Gastroesophageal sphincter (tissue), 3 donors: Measurements from ENCODE around the gene SRCIN1.

Experiments
- EP300 ChIP-seq: sonication (generic); formaldehyde crosslinking; IDR thresholded peaks from one replicate; pipeline ENCODE4 v1.6.1; 2017; ENCODE audit warnings: antibody characterized with exemption, mild to moderate bottlenecking
- POLR2AphosphoS5 ChIP-seq: sonication (generic); formaldehyde crosslinking; IDR thresholded peaks from one replicate; pipeline ENCODE4 v1.6.1; 2017; ENCODE audit warnings: antibody characterized with exemption
- TF ChIP-seq, protein P1 (sequence below), 4 experiments: fragments of 200-600 bp in 2 of 4; fragments of 450-650 bp in 2 of 4; sonication (generic) in 1 of 4; IDR thresholded peaks; one replicate each; pipeline ENCODE4 v1.5.1; 2017 to 2019; ENCODE audit warnings: antibody characterized with exemption in 4 of 4, mild to moderate bottlenecking in 2 of 4, moderate library complexity in 2 of 4

DNA sequence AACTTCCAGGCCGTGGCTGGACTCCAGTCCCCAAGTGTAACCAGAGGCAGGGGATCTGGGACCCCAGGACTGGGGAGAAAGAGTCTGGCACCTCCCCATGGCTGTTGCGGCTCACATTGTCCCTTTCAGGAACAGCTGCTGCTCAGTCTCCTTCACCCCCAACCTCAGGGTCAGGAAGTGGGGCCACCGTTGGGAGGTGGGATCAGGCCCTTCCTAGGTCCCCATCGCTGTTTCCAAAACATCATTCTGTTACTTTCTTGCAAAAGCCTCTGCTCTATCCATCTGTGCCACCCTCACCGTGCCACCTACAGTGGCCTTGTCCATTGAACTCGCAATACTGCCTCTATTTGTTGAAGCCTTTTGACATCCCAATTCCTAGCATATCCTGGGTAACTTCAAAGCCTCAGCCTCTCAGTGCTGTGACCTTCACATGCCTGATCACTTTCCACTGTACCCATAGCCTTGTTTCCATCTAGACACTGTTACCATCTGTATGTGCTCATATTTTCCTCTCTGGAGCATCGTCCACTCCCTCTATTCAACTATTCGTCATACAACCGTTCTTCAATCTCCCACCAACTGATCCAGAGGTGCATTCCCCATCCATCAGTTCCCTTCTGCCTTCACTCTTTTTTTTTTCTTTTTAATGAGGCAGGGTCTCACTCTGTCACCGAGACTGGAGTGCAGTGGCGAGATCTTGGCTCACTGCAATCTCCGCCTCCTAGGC is 15.0 kb upstream of the SRCIN1 start:
- TF ChIP-seq, protein P1, sequence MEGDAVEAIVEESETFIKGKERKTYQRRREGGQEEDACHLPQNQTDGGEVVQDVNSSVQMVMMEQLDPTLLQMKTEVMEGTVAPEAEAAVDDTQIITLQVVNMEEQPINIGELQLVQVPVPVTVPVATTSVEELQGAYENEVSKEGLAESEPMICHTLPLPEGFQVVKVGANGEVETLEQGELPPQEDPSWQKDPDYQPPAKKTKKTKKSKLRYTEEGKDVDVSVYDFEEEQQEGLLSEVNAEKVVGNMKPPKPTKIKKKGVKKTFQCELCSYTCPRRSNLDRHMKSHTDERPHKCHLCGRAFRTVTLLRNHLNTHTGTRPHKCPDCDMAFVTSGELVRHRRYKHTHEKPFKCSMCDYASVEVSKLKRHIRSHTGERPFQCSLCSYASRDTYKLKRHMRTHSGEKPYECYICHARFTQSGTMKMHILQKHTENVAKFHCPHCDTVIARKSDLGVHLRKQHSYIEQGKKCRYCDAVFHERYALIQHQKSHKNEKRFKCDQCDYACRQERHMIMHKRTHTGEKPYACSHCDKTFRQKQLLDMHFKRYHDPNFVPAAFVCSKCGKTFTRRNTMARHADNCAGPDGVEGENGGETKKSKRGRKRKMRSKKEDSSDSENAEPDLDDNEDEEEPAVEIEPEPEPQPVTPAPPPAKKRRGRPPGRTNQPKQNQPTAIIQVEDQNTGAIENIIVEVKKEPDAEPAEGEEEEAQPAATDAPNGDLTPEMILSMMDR (IDR thresholded peaks at IDR 0.05), result no peak
- TF ChIP-seq EP300, result no peak
- TF ChIP-seq POLR2AphosphoS5, result no peak
